Tibial nerve (tissue), 4 donors: ENCODE measurements around the gene MS4A7.

Experiments used
- CTCF ChIP-seq, 5 experiments: fragments of 200-600 bp in 3 of 5; fragments of 450-650 bp in 2 of 5; sonication (generic) in 3 of 5; IDR thresholded peaks; one replicate each; pipeline ENCODE4 v1.5.1; 2016 to 2019; ENCODE audit warnings: antibody characterized with exemption in 5 of 5, mild to moderate bottlenecking in 3 of 5, moderate library complexity in 2 of 5
- EP300 ChIP-seq, 2 donors: sonication (generic); formaldehyde crosslinking; IDR thresholded peaks; one replicate each; pipeline ENCODE4 v1.6.1; 2017; ENCODE audit warnings: antibody characterized with exemption in 2 of 2, mild to moderate bottlenecking in 1 of 2
- POLR2A ChIP-seq, 2 donors: fragments of 450-650 bp; IDR thresholded peaks; one replicate each; pipeline ENCODE4 v1.6.1; 2017; ENCODE audit warnings: antibody characterized with exemption in 2 of 2, mild to moderate bottlenecking in 2 of 2, moderate library complexity in 2 of 2

GRCh38 chr11:60420015-60420414 is 41.7 kb downstream of the MS4A7 start:
- TF ChIP-seq CTCF (IDR thresholded peaks at IDR 0.05): no peak
- no peak for TF ChIP-seq POLR2A (IDR thresholded peaks at IDR 0.05)
- TF ChIP-seq EP300 (IDR thresholded peaks at IDR 0.05): no peak
